Keratinocyte (primary cell): ENCODE data around the gene SAMD3.

Experiments used
- CTCF ChIP-seq, 3 experiments: IDR thresholded peaks in 1 of 3; conservative IDR thresholded peaks in 1 of 3; optimal IDR thresholded peaks in 1 of 3; 2 replicates in 2 of 3; 3 replicates in 1 of 3; pipeline versions ENCODE3 to v1.5.1; 2011; ENCODE audit warnings: low read length in 3 of 3, mild to moderate bottlenecking in 3 of 3, moderate library complexity in 2 of 3, control low read depth in 1 of 3, inconsistent platforms in 1 of 3; ENCODE audit not compliant: insufficient read depth in 2 of 3; ENCODE audit errors: extremely low read depth in 1 of 3
- EZH2 ChIP-seq: IDR thresholded peaks from one replicate; pipeline ENCODE4 v1.6.1; 2012; ENCODE audit warnings: inconsistent platforms, mild to moderate bottlenecking, low read length, moderate library complexity

GRCh38 chr6:130190701-130191690 is 31.8 kb downstream of the SAMD3 start:
- TF ChIP-seq CTCF (optimal IDR thresholded peaks at IDR 0.05 in 1 of 3, IDR thresholded peaks at IDR 0.05 in 1 of 3, conservative IDR thresholded peaks at IDR 0.05 in 1 of 3; ENCODE audit: extremely low read depth in 1 of 3, insufficient read depth in 2 of 3, low read length in 3 of 3) (no peak), EZH2 (no peak)
